ENCODE results near the gene GALNT9. TPM values are rescaled to one million over a fixed set of nuclear protein-coding genes. Genes with fewer than 3 reads are reported as not detected.

GALNT9 gene
- total RNA-seq, 1 experiment from 2014 or later: 2.6 TPM

DNA sequence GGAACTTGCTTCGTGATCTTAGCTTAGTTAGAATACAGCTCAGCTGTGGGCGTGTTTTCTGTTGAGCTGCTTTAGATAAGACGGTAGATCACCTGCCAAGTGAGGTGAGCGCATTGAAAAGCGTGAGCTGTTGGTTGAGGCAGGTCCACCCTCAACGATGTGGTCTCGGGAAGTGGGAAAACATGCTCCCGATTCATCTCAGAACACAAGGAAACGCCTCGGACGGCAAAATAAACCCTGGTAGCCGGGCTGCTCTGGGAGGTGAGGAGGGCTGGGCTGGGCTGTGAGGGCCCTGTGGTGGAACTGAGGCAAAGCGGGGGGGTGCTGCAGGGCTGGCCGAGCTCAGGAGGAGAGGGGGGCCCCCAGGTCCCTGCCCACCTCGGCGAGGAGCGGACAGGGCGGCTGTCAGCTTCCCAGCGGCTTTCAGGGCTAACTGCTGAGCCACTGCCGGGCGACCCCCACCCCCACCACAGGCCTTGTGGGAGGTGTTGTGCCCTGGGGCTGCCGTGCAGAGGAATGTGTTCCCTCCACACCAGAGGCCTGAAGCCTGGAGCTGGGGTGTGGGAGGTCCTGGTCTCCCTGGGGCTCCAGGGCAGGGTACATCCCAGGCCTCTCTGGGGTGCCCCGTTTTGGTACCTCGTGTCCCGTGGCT, 154.4 kb downstream of the GALNT9 start:
- H3K79me2 ChIP-seq (ENCODE audit: insufficient read depth, low read length): no peaks in the 10 kb centered on the region
- TF ChIP-seq, protein P1, sequence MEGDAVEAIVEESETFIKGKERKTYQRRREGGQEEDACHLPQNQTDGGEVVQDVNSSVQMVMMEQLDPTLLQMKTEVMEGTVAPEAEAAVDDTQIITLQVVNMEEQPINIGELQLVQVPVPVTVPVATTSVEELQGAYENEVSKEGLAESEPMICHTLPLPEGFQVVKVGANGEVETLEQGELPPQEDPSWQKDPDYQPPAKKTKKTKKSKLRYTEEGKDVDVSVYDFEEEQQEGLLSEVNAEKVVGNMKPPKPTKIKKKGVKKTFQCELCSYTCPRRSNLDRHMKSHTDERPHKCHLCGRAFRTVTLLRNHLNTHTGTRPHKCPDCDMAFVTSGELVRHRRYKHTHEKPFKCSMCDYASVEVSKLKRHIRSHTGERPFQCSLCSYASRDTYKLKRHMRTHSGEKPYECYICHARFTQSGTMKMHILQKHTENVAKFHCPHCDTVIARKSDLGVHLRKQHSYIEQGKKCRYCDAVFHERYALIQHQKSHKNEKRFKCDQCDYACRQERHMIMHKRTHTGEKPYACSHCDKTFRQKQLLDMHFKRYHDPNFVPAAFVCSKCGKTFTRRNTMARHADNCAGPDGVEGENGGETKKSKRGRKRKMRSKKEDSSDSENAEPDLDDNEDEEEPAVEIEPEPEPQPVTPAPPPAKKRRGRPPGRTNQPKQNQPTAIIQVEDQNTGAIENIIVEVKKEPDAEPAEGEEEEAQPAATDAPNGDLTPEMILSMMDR (IDR thresholded peaks at IDR 0.05 in 2 of 3, conservative IDR thresholded peaks at IDR 0.05 in 1 of 3; ENCODE audit: borderline replicate concordance in 1 of 3, insufficient read depth in 1 of 3, low read depth in 2 of 3, low read length in 2 of 3): no peak
- TF ChIP-seq EZH2 (IDR thresholded peaks at IDR 0.05) (no peak), ZFX (IDR thresholded peaks at IDR 0.05) (no peak), SP1 (IDR thresholded peaks at IDR 0.05; ENCODE audit: low read depth) (no peak), POLR2A (IDR thresholded peaks at IDR 0.05; ENCODE audit: borderline replicate concordance, extremely low read depth, insufficient read depth, insufficient read length) (no peak), EGR1 (IDR thresholded peaks at IDR 0.05; ENCODE audit: low read depth) (no peak), SRF (IDR thresholded peaks at IDR 0.05; ENCODE audit: low read depth) (no peak), FOSL1 (IDR thresholded peaks at IDR 0.05; ENCODE audit: low read depth) (no peak), ZNF274 (IDR thresholded peaks at IDR 0.05; ENCODE audit: low read depth, low read length) (no peak), JUND (IDR thresholded peaks at IDR 0.05) (no peak)
- TF ChIP-seq, protein P2, sequence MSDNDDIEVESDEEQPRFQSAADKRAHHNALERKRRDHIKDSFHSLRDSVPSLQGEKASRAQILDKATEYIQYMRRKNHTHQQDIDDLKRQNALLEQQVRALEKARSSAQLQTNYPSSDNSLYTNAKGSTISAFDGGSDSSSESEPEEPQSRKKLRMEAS (IDR thresholded peaks at IDR 0.05): no peak
- TF ChIP-seq, protein P3, sequence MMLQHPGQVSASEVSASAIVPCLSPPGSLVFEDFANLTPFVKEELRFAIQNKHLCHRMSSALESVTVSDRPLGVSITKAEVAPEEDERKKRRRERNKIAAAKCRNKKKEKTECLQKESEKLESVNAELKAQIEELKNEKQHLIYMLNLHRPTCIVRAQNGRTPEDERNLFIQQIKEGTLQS (IDR thresholded peaks at IDR 0.05): no peak
- no peaks in the 10 kb centered on the region for H4K20me1 ChIP-seq (ENCODE audit: insufficient read depth)
- DNase-seq (ENCODE audit: low read depth, low spot score): no peak
- ChIA-PET POLR2A (no interaction called here), CTCF (no interaction called here), RAD21 (ENCODE audit: low non-redundant PET in 1 of 2, low total read pairs in 2 of 2, uncharacterized antibody in 2 of 2, unreplicated experiment in 2 of 2) (no interaction called here)
- H3K9ac ChIP-seq (ENCODE audit: low read length): no peak overlapping the region
- ATAC-seq: no peak
- BruUV-seq (replicated peaks): no TSS peak
- no peak overlapping the region for H3K4me2 ChIP-seq (ENCODE audit: low read length)
- H3K27ac ChIP-seq (ENCODE audit: low read depth, low read length): no peak overlapping the region
- H3K36me3 ChIP-seq (ENCODE audit: control insufficient read depth in 1 of 2, insufficient read depth in 2 of 2, low read length in 2 of 2): no peaks in the 10 kb centered on the region
- no peak overlapping the region for H3K4me3 ChIP-seq (replicated peaks in 1 of 2; ENCODE audit: low read depth in 1 of 2, low read length in 2 of 2)
- no peaks in the 10 kb centered on the region for H3K9me3 ChIP-seq (ENCODE audit: control insufficient read depth in 1 of 2, insufficient read depth in 1 of 2, low read depth in 1 of 2, low read length in 2 of 2)
- no peaks in the 10 kb centered on the region for H3K9me2 ChIP-seq (ENCODE audit: insufficient read depth)
- no peaks in the 10 kb centered on the region for H3K27me3 ChIP-seq (ENCODE audit: insufficient read depth, low read length)
- intact Hi-C loops (cut with micrococcal nuclease): no loop called here
- no peak overlapping the region for H2AFZ ChIP-seq (ENCODE audit: low read depth, low read length, poor library complexity, severe bottlenecking)
- no peaks in the 10 kb centered on the region for H3K4me1 ChIP-seq (ENCODE audit: control insufficient read depth in 1 of 2, insufficient read depth in 2 of 2, low read length in 2 of 2)

All from HCT116 (cell line).